ENCODE measurements around the gene PFKM. TPM values are rescaled to one million over a fixed set of nuclear protein-coding genes. Genes with fewer than 3 reads are reported as not detected.
A peak's percentile ranks its signal among the peaks of the same experiment; 100 is the strongest.
"Not testable (repeated sequence)": the region's sequence is repeated elsewhere in the genome, so short reads cannot be mapped to it uniquely, and the experiment has no call there.

Gene PFKM
- total RNA-seq, 3 donors from 2014 or later: 66.0 to 79.0 (median 70.7) TPM

GRCh38 chr12:48125542-48125941 is 6.4 kb downstream of the PFKM start:
- H3K27me3 Mint-ChIP-seq (ENCODE audit: low read depth); ATAC-seq; H3K4me3 Mint-ChIP-seq; H3K4me1 Mint-ChIP-seq (ENCODE audit: low read depth); DNase-seq; H3K9me3 Mint-ChIP-seq: not testable (repeated sequence)
- peaks cover 22% of the 10 kb centered on the region for H3K36me3 Mint-ChIP-seq (ENCODE audit: insufficient read depth)

DNA sequence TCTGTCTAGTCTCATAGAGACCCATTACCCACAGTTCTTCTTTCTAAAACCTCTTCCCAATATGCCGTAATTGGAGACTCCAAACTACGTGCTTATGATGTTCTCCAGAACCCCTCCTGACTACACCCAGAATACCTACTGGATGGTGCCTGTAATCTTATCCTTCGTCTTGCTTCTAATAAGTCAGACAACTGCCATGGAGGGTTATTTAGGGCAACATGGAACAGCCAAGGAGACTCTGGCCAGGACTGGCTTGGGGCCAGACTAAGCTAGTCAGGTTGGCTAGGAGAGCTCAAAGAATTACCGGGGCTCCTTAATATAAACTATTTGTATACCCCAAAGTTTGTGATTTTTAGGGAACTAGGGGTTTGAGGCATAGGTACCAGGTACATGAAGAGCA is 6.8 kb downstream of the PFKM start:
- Mint-ChIP-seq H3K4me3 (no peak overlapping the region), H3K27me3 (ENCODE audit: low read depth) (no peaks in the 10 kb centered on the region), H3K36me3 (ENCODE audit: insufficient read depth) (peaks cover 22% of the 10 kb centered on the region), H3K4me1 (ENCODE audit: low read depth) (no peaks in the 10 kb centered on the region), H3K9me3 (no peaks in the 10 kb centered on the region)
- ATAC-seq (no peak), DNase-seq (no peak)

GRCh38 chr12:48126953-48127630 is 7.9 kb downstream of the PFKM start:
- ATAC-seq: no peak

DNA sequence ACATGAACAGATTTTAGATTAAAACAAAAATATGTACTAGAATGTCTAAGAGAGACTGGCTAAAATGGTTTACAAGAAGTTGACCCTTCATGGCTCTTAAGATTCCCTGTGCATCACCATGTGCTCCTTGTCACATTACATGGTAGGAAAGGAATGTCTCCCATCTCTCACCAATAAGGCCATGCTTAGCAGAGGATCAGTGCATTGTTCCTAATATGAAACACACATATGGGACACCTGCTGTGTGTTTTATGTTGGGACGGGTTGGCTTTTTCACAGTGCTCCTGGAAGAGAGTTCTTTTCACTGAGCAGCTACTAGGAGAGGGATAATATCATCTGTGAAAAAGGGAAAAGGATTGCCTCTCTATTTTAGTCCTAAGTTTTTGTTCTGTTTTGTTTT is 9.6 kb downstream of the PFKM start:
- no peak overlapping the region for H3K4me3 Mint-ChIP-seq
- ATAC-seq: no peak
- peaks cover 29% of the 10 kb centered on the region for H3K36me3 Mint-ChIP-seq (ENCODE audit: insufficient read depth)
- H3K9me3 Mint-ChIP-seq: no peaks in the 10 kb centered on the region
- DNase-seq: no peak
- no peaks in the 10 kb centered on the region for H3K4me1 Mint-ChIP-seq (ENCODE audit: low read depth)
- H3K27me3 Mint-ChIP-seq (ENCODE audit: low read depth): no peaks in the 10 kb centered on the region

More at GRCh38 chr12:48126953-48127630, 7.9 kb downstream of the PFKM start:
- Mint-ChIP-seq H3K4me1 (ENCODE audit: low read depth) (no peaks in the 10 kb centered on the region), H3K9me3 (no peaks in the 10 kb centered on the region), H3K27me3 (ENCODE audit: low read depth) (no peaks in the 10 kb centered on the region), H3K36me3 (ENCODE audit: insufficient read depth) (peaks cover 27% of the 10 kb centered on the region), H3K4me3 (no peak overlapping the region)
- DNase-seq: no peak

- no peaks in the 10 kb centered on the region for H3K4me1 Mint-ChIP-seq (ENCODE audit: low read depth)
- H3K27me3 Mint-ChIP-seq (ENCODE audit: low read depth): no peaks in the 10 kb centered on the region
- ATAC-seq (no peak), DNase-seq (no peak)
- peaks cover 31% of the 10 kb centered on the region for H3K36me3 Mint-ChIP-seq (ENCODE audit: insufficient read depth)
- no peak overlapping the region for H3K4me3 Mint-ChIP-seq
- H3K9me3 Mint-ChIP-seq: no peaks in the 10 kb centered on the region
Observed at GRCh38 chr12:48129376-48129775, 10.2 kb downstream of the PFKM start.

- no peak for DNase-seq
- Mint-ChIP-seq H3K4me1 (ENCODE audit: low read depth) (no peaks in the 10 kb centered on the region), H3K9me3 (no peaks in the 10 kb centered on the region), H3K27me3 (ENCODE audit: low read depth) (no peaks in the 10 kb centered on the region), H3K4me3 (no peak overlapping the region), H3K36me3 (ENCODE audit: insufficient read depth) (peaks cover 37% of the 10 kb centered on the region)
- no peak for ATAC-seq
Observed at GRCh38 chr12:48131517-48131916, 12.4 kb downstream of the PFKM start.

GRCh38 chr12:48132826-48133225 is 13.7 kb downstream of the PFKM start:
- ATAC-seq (no peak), DNase-seq (no peak)
- peaks cover 32% of the 10 kb centered on the region for H3K36me3 Mint-ChIP-seq (ENCODE audit: insufficient read depth)
- no peaks in the 10 kb centered on the region for H3K4me1 Mint-ChIP-seq (ENCODE audit: low read depth)
- H3K9me3 Mint-ChIP-seq: no peaks in the 10 kb centered on the region
- H3K4me3 Mint-ChIP-seq: no peak overlapping the region
- H3K27me3 Mint-ChIP-seq (ENCODE audit: low read depth): no peaks in the 10 kb centered on the region

DNA sequence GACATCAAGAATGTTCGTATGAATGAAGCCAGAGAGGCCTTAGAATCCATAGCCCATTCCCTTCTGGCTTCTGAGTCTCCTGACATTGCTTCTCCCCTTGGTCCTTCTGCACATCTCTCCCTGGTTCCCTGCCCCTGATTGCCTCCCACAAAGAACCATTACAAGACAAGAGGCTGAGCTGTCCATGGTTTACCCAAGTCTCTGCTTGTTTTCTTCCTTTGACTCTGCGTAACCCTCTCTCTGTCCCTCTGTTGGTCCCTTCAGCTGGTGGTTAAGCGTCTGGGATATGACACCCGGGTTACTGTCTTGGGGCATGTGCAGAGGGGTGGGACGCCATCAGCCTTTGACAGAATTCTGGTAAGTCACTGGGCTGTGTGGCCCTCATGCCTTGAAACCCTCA is 15.9 kb downstream of the PFKM start:
- no peak for DNase-seq
- H3K36me3 Mint-ChIP-seq (ENCODE audit: insufficient read depth): peaks cover 36% of the 10 kb centered on the region
- no peaks in the 10 kb centered on the region for H3K9me3 Mint-ChIP-seq
- H3K4me1 Mint-ChIP-seq (ENCODE audit: low read depth): no peaks in the 10 kb centered on the region
- no peak overlapping the region for H3K4me3 Mint-ChIP-seq
- no peak for ATAC-seq
- H3K27me3 Mint-ChIP-seq (ENCODE audit: low read depth): no peaks in the 10 kb centered on the region

DNA sequence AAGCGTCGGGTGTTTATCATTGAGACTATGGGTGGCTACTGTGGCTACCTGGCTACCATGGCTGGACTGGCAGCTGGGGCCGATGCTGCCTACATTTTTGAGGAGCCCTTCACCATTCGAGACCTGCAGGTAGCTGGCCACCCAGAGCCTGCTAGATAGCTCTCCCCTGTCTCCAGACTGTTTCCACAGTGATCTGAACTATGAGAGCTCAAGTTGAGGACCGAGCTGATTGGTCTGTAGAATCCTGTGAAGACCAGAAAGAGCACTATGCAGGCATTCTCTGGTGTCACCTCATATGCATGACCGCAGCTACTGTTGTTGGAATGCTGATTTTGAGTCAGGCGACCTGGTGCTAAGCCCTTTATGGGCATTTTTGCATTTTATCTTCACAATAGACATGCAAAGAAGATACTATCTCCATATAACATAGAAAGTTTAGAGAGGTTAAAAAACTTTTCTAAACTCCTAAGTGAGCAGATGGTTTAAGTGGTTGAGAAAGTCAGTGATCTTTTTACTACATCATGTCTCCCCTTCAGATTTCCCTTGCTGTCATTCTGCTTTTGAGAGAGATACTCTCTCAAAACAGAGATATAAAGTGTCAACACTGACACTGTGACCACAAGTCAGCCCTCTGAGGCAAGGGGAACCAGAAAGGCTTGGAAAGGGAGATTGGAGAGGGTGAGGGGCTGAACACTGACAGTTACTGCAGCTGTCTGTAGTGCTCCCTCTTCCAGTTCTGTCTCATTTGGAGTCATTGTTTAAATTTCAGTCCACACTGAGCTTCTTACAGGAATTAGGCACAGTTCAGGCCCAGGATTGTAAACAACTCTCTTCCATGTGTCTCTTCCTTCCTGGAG is 23.9 kb downstream of the PFKM start:
- ATAC-seq (no peak), DNase-seq (no peak)
- H3K9me3 Mint-ChIP-seq: no peaks in the 10 kb centered on the region
- H3K4me1 Mint-ChIP-seq (ENCODE audit: low read depth): no peaks in the 10 kb centered on the region
- no peak overlapping the region for H3K4me3 Mint-ChIP-seq
- H3K36me3 Mint-ChIP-seq (ENCODE audit: insufficient read depth): peaks cover 37% of the 10 kb centered on the region
- no peaks in the 10 kb centered on the region for H3K27me3 Mint-ChIP-seq (ENCODE audit: low read depth)

- no peak for DNase-seq
- Mint-ChIP-seq H3K4me3 (no peak overlapping the region), H3K9me3 (no peaks in the 10 kb centered on the region), H3K36me3 (ENCODE audit: insufficient read depth) (peaks cover 37% of the 10 kb centered on the region), H3K4me1 (ENCODE audit: low read depth) (no peaks in the 10 kb centered on the region), H3K27me3 (ENCODE audit: low read depth) (no peaks in the 10 kb centered on the region)
- no peak for ATAC-seq
Observed at GRCh38 chr12:48143898-48144297, 24.7 kb downstream of the PFKM start.

DNA sequence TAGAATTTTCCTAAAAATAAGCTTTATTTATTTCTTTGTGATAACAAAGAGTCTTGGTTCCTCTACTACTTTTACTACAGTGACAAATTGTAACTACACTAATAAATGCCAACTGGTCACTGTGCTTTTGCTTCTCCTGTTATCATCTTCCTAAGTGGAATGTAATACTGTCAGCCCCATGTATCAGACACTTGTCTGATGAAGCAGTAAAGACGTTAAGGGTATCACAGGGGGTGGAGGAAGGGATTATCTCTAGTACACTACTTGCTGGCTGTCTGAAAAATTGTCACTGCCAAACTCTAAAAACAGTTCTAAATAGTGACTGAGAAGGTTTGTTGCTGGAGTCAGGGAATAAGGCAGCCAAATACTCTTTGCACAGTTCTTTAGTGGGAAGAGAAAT is 26.8 kb downstream of the PFKM start:
- ATAC-seq (no peak), DNase-seq (no peak)
- Mint-ChIP-seq H3K4me1 (ENCODE audit: low read depth) (peaks cover 2% of the 10 kb centered on the region), H3K36me3 (ENCODE audit: insufficient read depth) (peaks cover 42% of the 10 kb centered on the region), H3K4me3 (no peak overlapping the region), H3K9me3 (no peaks in the 10 kb centered on the region), H3K27me3 (ENCODE audit: low read depth) (no peaks in the 10 kb centered on the region)

DNA sequence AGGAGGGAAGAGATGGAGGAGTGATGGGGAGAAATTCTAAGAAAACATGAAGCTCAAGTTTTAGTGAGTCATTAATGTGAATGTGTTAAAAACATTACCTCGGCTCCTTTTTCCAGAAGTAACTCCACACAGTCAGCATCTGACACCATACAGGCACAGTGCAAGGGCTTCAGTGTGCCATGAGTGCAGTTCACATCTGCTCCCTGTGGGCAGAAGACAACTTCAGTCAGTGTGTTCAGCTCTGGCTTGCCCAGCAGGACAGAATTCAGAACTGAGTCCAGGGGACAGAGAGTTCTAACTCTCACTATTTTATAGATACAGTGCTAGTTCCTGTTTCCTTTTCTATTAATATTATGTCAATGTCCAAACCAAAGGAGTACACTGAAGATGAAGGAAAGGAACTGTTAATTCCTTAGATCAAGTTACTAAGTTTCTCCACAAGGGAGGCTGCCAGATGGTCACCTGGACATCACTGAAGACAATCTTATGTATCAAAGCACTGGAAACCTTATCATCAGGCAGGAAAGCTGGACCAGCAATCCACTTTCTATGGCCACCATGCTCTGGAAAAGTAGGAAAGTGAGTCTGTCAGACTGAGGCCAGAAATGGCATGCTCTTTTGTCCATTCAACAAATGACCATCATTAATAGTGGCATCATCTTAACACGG is 32.1 kb downstream of the PFKM start:
- Mint-ChIP-seq H3K27me3 (ENCODE audit: low read depth) (no peaks in the 10 kb centered on the region), H3K4me3 (no peak overlapping the region), H3K9me3 (no peaks in the 10 kb centered on the region), H3K36me3 (ENCODE audit: insufficient read depth) (peaks cover 31% of the 10 kb centered on the region), H3K4me1 (ENCODE audit: low read depth) (peaks cover 16% of the 10 kb centered on the region)
- no peak for ATAC-seq
- DNase-seq: no peak

DNA sequence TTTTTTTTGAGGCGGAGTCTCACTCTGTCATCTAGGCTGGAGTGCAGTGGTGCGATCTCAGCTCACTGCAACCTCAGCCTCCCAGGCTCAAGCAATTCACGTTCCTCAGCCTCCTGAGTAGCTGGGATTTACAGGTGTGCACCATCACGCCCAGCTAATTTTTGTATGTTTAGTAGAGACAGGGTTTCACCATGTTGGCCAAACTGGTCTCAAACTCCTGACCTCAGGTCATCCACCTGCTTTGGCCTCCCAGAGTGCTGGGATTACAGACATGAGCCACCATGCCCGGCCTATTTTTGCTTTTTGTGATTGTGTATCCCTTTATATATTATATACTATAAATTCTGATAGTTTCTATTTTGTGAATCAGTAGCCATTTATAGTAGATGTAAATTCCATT is 36.6 kb downstream of the PFKM start:
- Mint-ChIP-seq H3K36me3 (ENCODE audit: insufficient read depth) (peaks cover 18% of the 10 kb centered on the region), H3K4me3 (peak overlapping the region; percentile 95), H3K4me1 (ENCODE audit: low read depth) (peaks cover 36% of the 10 kb centered on the region)
- not testable (repeated sequence) for ATAC-seq; DNase-seq; H3K9me3 Mint-ChIP-seq; H3K27me3 Mint-ChIP-seq (ENCODE audit: low read depth)

DNA sequence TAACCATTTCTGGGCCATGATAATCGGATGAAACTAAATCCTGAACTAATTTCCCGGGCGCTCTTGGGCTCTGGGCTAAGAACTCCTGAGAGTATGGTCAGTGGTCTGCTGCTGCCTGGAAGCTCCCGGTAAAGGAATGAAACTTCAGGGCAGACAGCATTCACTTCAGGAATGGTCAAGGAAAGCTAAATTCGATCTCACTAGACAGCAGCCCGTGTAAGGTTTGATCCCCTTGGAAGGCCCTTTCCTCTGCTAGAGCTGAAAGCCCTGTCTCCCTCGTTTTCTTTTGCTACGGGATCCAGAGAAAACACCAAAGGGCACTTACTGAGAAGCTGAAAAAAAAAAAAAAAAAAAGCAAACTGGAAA is 37.5 kb downstream of the PFKM start:
- ATAC-seq (no peak), DNase-seq (no peak)
- Mint-ChIP-seq H3K36me3 (ENCODE audit: insufficient read depth) (peaks cover 14% of the 10 kb centered on the region), H3K9me3 (no peaks in the 10 kb centered on the region), H3K4me1 (ENCODE audit: low read depth) (peaks cover 36% of the 10 kb centered on the region), H3K27me3 (ENCODE audit: low read depth) (no peaks in the 10 kb centered on the region), H3K4me3 (peak overlapping the region; percentile 95)
